Type B pancreatic cell (in vitro differentiated cells): Measurements from ENCODE around the gene ZBTB9. TPM values are rescaled to one million over a fixed set of nuclear protein-coding genes. Genes with fewer than 3 reads are reported as not detected.

ENCODE experiments used
- DNase-seq: peaks from one replicate; pipeline ENCODE4 v3.0.0; 2021; ENCODE audit warnings: mixed read lengths; ENCODE audit not compliant: unreplicated experiment; ENCODE audit errors: extremely low spot score
- H3K27ac Mint-ChIP-seq: 2 replicates; pipeline ENCODE4 v1.8.0; 2021; ENCODE audit warnings: mild to moderate bottlenecking, mixed read lengths
- H3K27me3 Mint-ChIP-seq: 2 replicates; pipeline ENCODE4 v1.8.0; 2021; ENCODE audit warnings: mixed read lengths
- H3K36me3 Mint-ChIP-seq: 2 replicates; pipeline ENCODE4 v1.8.0; 2021; ENCODE audit warnings: mixed read lengths
- H3K4me1 Mint-ChIP-seq: one replicate; pipeline ENCODE4 v1.8.0; 2021; ENCODE audit warnings: mixed read lengths; ENCODE audit not compliant: unreplicated experiment
- H3K4me3 Mint-ChIP-seq: 2 replicates; pipeline ENCODE4 v1.8.0; 2021; ENCODE audit warnings: mild to moderate bottlenecking, mixed read lengths
- H3K9me3 Mint-ChIP-seq: 2 replicates; pipeline ENCODE4 v1.8.0; 2021; ENCODE audit warnings: mixed read lengths
- CTCF ChIP-seq: fragments of 200-600 bp; sonication (generic); conservative IDR thresholded peaks from 2 replicates; pipeline ENCODE4 v1.5.0; 2021; ENCODE audit warnings: antibody characterized with exemption, mild to moderate bottlenecking
- total RNA-seq: library from RNA; stranded (reverse); gene quantifications from 2 replicates; pipeline ENCODE4 v1.2.1, GENCODE V29; 2021; ENCODE audit warnings: low replicate concordance

The ZBTB9 gene
- total RNA-seq, 1 donor from 2014 or later: 14.5 TPM

- Mint-ChIP-seq H3K27ac (no peak overlapping the region), H3K36me3 (peaks cover 27% of the 10 kb centered on the region), H3K4me3 (no peak overlapping the region), H3K27me3 (no peaks in the 10 kb centered on the region), H3K9me3 (no peaks in the 10 kb centered on the region), H3K4me1 (no peaks in the 10 kb centered on the region)
- no peak for TF ChIP-seq CTCF
- DNase-seq: no peak
Observed at GRCh38 chr6:33441457-33441856, 12.9 kb upstream of the ZBTB9 start.

- H3K36me3 Mint-ChIP-seq: peaks cover 21% of the 10 kb centered on the region
Observed at GRCh38 chr6:33442283-33442682, 12.1 kb upstream of the ZBTB9 start.

GRCh38 chr6:33443025-33443424 lies 11.4 kb upstream of the ZBTB9 start:
- no peak overlapping the region for H3K4me3 Mint-ChIP-seq
- H3K36me3 Mint-ChIP-seq: peaks cover 21% of the 10 kb centered on the region
- no peak overlapping the region for H3K27ac Mint-ChIP-seq
- no peaks in the 10 kb centered on the region for H3K4me1 Mint-ChIP-seq
- no peak for DNase-seq
- no peak for TF ChIP-seq CTCF
- no peaks in the 10 kb centered on the region for H3K9me3 Mint-ChIP-seq
- no peaks in the 10 kb centered on the region for H3K27me3 Mint-ChIP-seq

More at GRCh38 chr6:33442283-33442682, 12.1 kb upstream of the ZBTB9 start:
- TF ChIP-seq CTCF: no peak
- DNase-seq: no peak
- Mint-ChIP-seq H3K27me3 (no peaks in the 10 kb centered on the region), H3K27ac (no peak overlapping the region), H3K4me1 (no peaks in the 10 kb centered on the region), H3K4me3 (no peak overlapping the region), H3K9me3 (no peaks in the 10 kb centered on the region)

GRCh38 chr6:33443619-33444504 lies 10.5 kb upstream of the ZBTB9 start:
- Mint-ChIP-seq H3K9me3 (no peaks in the 10 kb centered on the region), H3K36me3 (peaks cover 26% of the 10 kb centered on the region), H3K4me1 (no peaks in the 10 kb centered on the region), H3K4me3 (no peak overlapping the region), H3K27me3 (no peaks in the 10 kb centered on the region), H3K27ac (no peak overlapping the region)
- TF ChIP-seq CTCF: no peak
- no peak for DNase-seq

- peaks cover 24% of the 10 kb centered on the region for H3K36me3 Mint-ChIP-seq
- no peaks in the 10 kb centered on the region for H3K9me3 Mint-ChIP-seq
- H3K4me1 Mint-ChIP-seq: no peaks in the 10 kb centered on the region
- DNase-seq: no peak
- no peak overlapping the region for H3K4me3 Mint-ChIP-seq
- no peaks in the 10 kb centered on the region for H3K27me3 Mint-ChIP-seq
- TF ChIP-seq CTCF: no peak
- H3K27ac Mint-ChIP-seq: no peak overlapping the region
Observed at GRCh38 chr6:33445119-33445603, 9.2 kb upstream of the ZBTB9 start.
